HepG2 (cell line): ENCODE results near the gene COLGALT1. TPM values are rescaled to one million over a fixed set of nuclear protein-coding genes. Genes with fewer than 3 reads are reported as not detected.

Source experiments
- ATAC-seq: fragments of 200-7000 bp; cut with Tn5 transposase; 3 replicates; pipeline ENCODE4 v1.9.1; 2020; ENCODE audit warnings: mild to moderate bottlenecking, moderate library complexity
- BruUV-seq: library from RNA; stranded (reverse); fragments of 400-500 nt; replicated peaks from 2 replicates; lab custom pipeline; 2021; lab: Mats Ljungman, UMichigan
- CTCF ChIA-PET: fragments of 300-600 bp; formaldehyde crosslinking; extraction: SDS; loops from one replicate; lab custom pipeline; 2021; ENCODE audit warnings: low total read pairs, inconsistent platforms, low intra/inter-chr PET ratio; lab: Yijun Ruan, JAX
- POLR2A ChIA-PET: fragments of 350-600 bp; sonication (Branson Sonifier 250); formaldehyde crosslinking; loops from one replicate; lab custom pipeline; 2020; ENCODE audit warnings: antibody characterized with exemption, inconsistent platforms; lab: Yijun Ruan, JAX
- DNase-seq: peaks from one replicate; pipeline ENCODE4 v3.0.0-alpha.2; 2015; ENCODE audit warnings: low spot score
- FAIRE-seq: peaks from 3 replicates; lab custom pipeline; 2011; peaks lifted over from hg19 to GRCh38; lab: Jason Lieb, UNC
- H2AFZ ChIP-seq: one replicate; pipeline ENCODE4 v1.6.1; 2011; ENCODE audit warnings: low read length, inconsistent platforms
- H3K27ac ChIP-seq: fragments of 300-600 bp; 3 replicates; pipeline ENCODE4 v1.8.0; 2011; ENCODE audit warnings: mixed run types, mild to moderate bottlenecking, mixed read lengths, low read length, inconsistent platforms; ENCODE audit not compliant: insufficient read depth; ENCODE audit errors: extremely low read length
- H3K27me3 ChIP-seq, 2 experiments: fragments of 200-600 bp in 1 of 2; 2 replicates in 1 of 2; 3 replicates in 1 of 2; pipeline versions ENCODE4 v1.6.0 to v1.8.0; 2011; ENCODE audit warnings: low read length in 2 of 2, mild to moderate bottlenecking in 2 of 2, moderate library complexity in 2 of 2, inconsistent platforms in 1 of 2; ENCODE audit not compliant: insufficient read depth in 2 of 2, control insufficient read depth in 1 of 2
- H3K36me3 ChIP-seq, 2 experiments: fragments of 200-600 bp in 1 of 2; replicated peaks in 1 of 2; 2 replicates in 1 of 2; 3 replicates in 1 of 2; pipeline versions ENCODE4 v1.5.1 to v1.8.0; 2011; ENCODE audit warnings: low read length in 2 of 2, inconsistent platforms in 1 of 2; ENCODE audit not compliant: insufficient read depth in 2 of 2, control insufficient read depth in 1 of 2
- H3K4me1 ChIP-seq: 2 replicates; pipeline ENCODE4 v1.5.1; 2012; ENCODE audit warnings: low read length, inconsistent platforms; ENCODE audit not compliant: insufficient read depth
- H3K4me2 ChIP-seq: 2 replicates; pipeline ENCODE4 v1.6.0; 2011; ENCODE audit warnings: low read depth, low read length, inconsistent platforms
- H3K4me3 ChIP-seq, 3 experiments: fragments of 200-600 bp in 1 of 3; sonication (generic), shearing (Covaris generic) in 1 of 3; replicated peaks in 1 of 3; 2 replicates each; pipeline ENCODE4 v1.5.1; 2011 to 2016; ENCODE audit warnings: low read length in 3 of 3, inconsistent platforms in 2 of 3, low read depth in 2 of 3, mild to moderate bottlenecking in 2 of 3, control low read depth in 1 of 3, mixed read lengths in 1 of 3; ENCODE audit not compliant: insufficient read depth in 1 of 3
- H3K79me2 ChIP-seq: one replicate; pipeline ENCODE4 v1.6.1; 2011; ENCODE audit warnings: low read length, inconsistent platforms; ENCODE audit not compliant: insufficient read depth
- H3K9ac ChIP-seq: 2 replicates; pipeline ENCODE4 v1.6.0; 2011; ENCODE audit warnings: mild to moderate bottlenecking, low read depth, low read length, inconsistent platforms; ENCODE audit not compliant: insufficient read depth
- H3K9me3 ChIP-seq: 2 replicates; pipeline ENCODE4 v1.5.1; 2012; ENCODE audit warnings: mild to moderate bottlenecking, low read length
- H4K20me1 ChIP-seq: 2 replicates; pipeline ENCODE4 v1.6.0; 2011; ENCODE audit warnings: inconsistent platforms, mild to moderate bottlenecking, low read length, moderate library complexity; ENCODE audit not compliant: insufficient read depth
- HDAC6 ChIP-seq: fragments of 200-600 bp; sonication (generic); IDR thresholded peaks from 2 replicates; pipeline ENCODE4 v1.7.0; 2017; ENCODE audit warnings: mild to moderate bottlenecking, antibody characterized with exemption, low read length, low read depth
- KDM6A ChIP-seq: IDR thresholded peaks from 2 replicates; pipeline ENCODE4 v1.6.1; 2016; ENCODE audit warnings: low read depth
- MTA3 ChIP-seq: sonication (generic); formaldehyde crosslinking; IDR thresholded peaks from 2 replicates; pipeline ENCODE4 v1.4.0; 2020; ENCODE audit warnings: missing genetic modification reagents
- PAX8 ChIP-seq: sonication (generic); formaldehyde crosslinking; IDR thresholded peaks from 2 replicates; pipeline ENCODE4 v1.8.0; 2022; ENCODE audit warnings: mild to moderate bottlenecking, missing genetic modification reagents, borderline replicate concordance
- SNRNP70 ChIP-seq: fragments of 200-400 bp; formaldehyde crosslinking; IDR thresholded peaks from 2 replicates; pipeline ENCODE4 v1.6.1; 2017; ENCODE audit warnings: mild to moderate bottlenecking, low read depth, low read length, moderate library complexity
- ZNF3 ChIP-seq: IDR thresholded peaks from 2 replicates; pipeline ENCODE4 v1.7.0; 2017; ENCODE audit warnings: inconsistent platforms
- ZNF552 ChIP-seq: sonication (generic); formaldehyde crosslinking; IDR thresholded peaks from 2 replicates; pipeline ENCODE4 v1.9.0; 2022; ENCODE audit warnings: missing genetic modification reagents, mild to moderate bottlenecking, borderline replicate concordance
- ZNF607 ChIP-seq: sonication (generic); formaldehyde crosslinking; IDR thresholded peaks from 2 replicates; pipeline ENCODE4 v1.5.1; 2020; ENCODE audit warnings: missing genetic modification reagents, mild to moderate bottlenecking, borderline replicate concordance
- WGBS: methylation state at CpG from one replicate; pipeline ENCODE4 v1.1.6; 2017; ENCODE audit warnings: low lambda C conversion rate; 5-methylcytosine and 5-hydroxymethylcytosine counted together
- in situ Hi-C: cut with HindIII; loops from 2 replicates; pipeline ENCODE4 v1.10.0; 2017; ENCODE audit warnings: low pct_unique_long_range_greater_than_20kb; ENCODE audit not compliant: extremely low pct_ligation_motif_present
- intact Hi-C: fragments of 100-400 bp; cut with micrococcal nuclease; formaldehyde crosslinking; loops from one replicate; pipeline ENCODE4 v1.10.0; 2022; ENCODE audit not compliant: unreplicated experiment
- polyA plus RNA-seq, 8 experiments: library from polyadenylated mRNA; depleted of rRNA in 3 of 8; stranded (reverse) in 7 of 8; unstranded in 1 of 8; fragments of >200 nt; fragmentation: Illumina TruSeq in 4 of 8; extraction: Trizol in 4 of 8; gene quantifications; 2 replicates each; pipeline versions ENCODE4 v1.2.1 to v1.2.3, GENCODE V29; 2011 to 2016; ENCODE audit warnings: low read depth in 4 of 8, missing spikeins in 1 of 8, mixed read lengths in 1 of 8; ENCODE audit not compliant: insufficient read depth in 1 of 8
- total RNA-seq, 5 experiments: library from RNA; depleted of rRNA; stranded (reverse); fragments of >200 nt; fragmentation: Illumina TruSeq; extraction: Trizol; gene quantifications; 2 replicates each; pipeline ENCODE4 v1.2.3, GENCODE V29; 2016; ENCODE audit warnings: low read depth in 1 of 5
- TF ChIP-seq, protein P1 (sequence below): sonication (generic); formaldehyde crosslinking; IDR thresholded peaks from 2 replicates; pipeline ENCODE4 v1.8.0; 2022; ENCODE audit warnings: missing genetic modification reagents, mild to moderate bottlenecking, moderate library complexity, borderline replicate concordance
- TF ChIP-seq, protein P2 (sequence below): IDR thresholded peaks from 2 replicates; pipeline ENCODE4 v1.6.1; 2016; ENCODE audit warnings: missing compliant biosample characterization, missing genetic modification reagents, borderline replicate concordance

Gene COLGALT1
- total and polyA plus RNA-seq, 2 of the 13 experiments (the other 11 are each of a cell fraction or from before 2014, with no cell fraction given), result 58.0 to 211 TPM

DNA sequence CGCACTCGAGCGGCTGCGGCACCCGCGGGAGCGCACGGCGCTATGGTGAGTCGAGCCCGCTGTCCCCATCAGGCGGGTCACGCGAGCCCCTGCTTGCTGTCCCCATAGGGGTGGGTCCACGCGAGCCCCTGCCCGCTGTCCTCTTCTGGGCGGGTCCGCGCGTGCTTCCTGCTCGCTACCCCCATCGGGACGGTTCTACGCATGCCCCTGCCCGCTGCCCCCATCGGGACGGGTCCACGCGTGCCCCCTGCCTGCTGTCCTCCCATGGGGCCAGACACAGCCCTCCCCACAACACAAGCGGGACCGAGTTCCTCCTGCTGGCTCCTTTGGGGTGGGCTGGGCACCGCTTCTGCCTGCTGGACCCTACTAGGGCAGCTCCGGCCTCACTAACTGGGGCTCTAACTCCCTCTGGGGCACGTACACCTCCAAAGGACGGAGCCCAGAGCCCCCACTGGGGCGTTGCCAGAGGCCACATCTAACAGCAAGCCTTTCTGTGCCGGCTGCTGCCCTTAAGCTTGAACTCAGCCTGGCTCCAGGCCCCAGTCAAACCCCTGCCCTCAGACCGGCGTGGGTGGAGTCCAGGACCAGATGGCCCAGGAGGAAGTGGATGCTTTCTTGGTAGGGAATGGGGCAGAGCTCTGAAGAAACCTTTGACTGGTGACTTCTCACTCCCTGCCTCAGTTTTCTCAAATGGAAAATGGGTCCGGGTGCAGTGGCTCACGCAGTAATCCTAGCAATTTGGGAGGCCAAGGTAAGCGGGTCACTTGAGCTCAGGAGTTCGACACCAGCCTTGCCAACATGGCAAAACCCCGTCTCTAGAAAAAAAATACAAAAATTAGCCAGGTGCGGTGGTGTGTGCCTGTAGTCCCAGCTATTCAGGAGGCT, 722 bp downstream of the COLGALT1 start (continued):
- TF ChIP-seq, protein P1, sequence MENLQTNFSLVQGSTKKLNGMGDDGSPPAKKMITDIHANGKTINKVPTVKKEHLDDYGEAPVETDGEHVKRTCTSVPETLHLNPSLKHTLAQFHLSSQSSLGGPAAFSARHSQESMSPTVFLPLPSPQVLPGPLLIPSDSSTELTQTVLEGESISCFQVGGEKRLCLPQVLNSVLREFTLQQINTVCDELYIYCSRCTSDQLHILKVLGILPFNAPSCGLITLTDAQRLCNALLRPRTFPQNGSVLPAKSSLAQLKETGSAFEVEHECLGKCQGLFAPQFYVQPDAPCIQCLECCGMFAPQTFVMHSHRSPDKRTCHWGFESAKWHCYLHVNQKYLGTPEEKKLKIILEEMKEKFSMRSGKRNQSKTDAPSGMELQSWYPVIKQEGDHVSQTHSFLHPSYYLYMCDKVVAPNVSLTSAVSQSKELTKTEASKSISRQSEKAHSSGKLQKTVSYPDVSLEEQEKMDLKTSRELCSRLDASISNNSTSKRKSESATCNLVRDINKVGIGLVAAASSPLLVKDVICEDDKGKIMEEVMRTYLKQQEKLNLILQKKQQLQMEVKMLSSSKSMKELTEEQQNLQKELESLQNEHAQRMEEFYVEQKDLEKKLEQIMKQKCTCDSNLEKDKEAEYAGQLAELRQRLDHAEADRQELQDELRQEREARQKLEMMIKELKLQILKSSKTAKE, result no peak
- TF ChIP-seq MTA3 (CRISPR knock-in tag) (no peak), HDAC6 (no peak), KDM6A (CRISPR knock-in tag) (no peak), ZNF552 (CRISPR knock-in tag) (no peak), PAX8 (no peak)
- TF ChIP-seq, protein P2, sequence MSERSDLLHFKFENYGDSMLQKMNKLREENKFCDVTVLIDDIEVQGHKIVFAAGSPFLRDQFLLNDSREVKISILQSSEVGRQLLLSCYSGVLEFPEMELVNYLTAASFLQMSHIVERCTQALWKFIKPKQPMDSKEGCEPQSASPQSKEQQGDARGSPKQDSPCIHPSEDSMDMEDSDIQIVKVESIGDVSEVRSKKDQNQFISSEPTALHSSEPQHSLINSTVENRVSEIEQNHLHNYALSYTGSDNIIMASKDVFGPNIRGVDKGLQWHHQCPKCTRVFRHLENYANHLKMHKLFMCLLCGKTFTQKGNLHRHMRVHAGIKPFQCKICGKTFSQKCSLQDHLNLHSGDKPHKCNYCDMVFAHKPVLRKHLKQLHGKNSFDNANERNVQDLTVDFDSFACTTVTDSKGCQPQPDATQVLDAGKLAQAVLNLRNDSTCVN, result no peak; the same call in 1 of the 2 replicates
- TF ChIP-seq, all 625 proteins: peak for 105

DNA sequence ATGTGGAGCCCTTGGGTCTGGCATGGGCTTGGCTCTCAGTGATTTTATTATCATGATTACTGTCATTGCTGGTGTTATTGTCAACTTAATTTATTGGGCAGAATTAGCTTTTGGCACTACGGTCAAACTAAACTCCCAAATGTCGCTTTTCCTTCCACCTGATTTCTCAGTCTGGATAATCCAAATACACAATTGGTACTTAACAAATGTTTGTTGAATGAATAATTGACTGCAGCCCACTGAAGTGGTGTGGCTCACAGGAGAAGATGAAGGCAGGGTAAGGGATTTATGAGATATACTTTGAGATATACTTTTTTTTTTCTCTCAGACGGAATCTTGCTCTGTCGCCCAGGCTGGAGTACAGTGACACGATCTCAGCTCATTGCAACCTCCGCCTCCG, 1.5 kb downstream of the COLGALT1 start:
- TF ChIP-seq SNRNP70 (no peak), ZNF607 (no peak), ZNF3 (CRISPR knock-in tag) (peak; percentile 84)
- TSS peak; percentile 79 for BruUV-seq
- no peak for ATAC-seq
- Histone ChIP-seq H3K9me3 (no peaks in the 10 kb centered on the region), H3K4me2 (peak overlapping the region; percentile 81), H3K4me1 (peaks cover 25% of the 10 kb centered on the region), H4K20me1 (no peaks in the 10 kb centered on the region), H2AFZ (no peak overlapping the region), H3K79me2 (peaks cover 15% of the 10 kb centered on the region), H3K4me3 (no peak overlapping the region), H3K27me3 (no peaks in the 10 kb centered on the region), H3K36me3 (peaks cover 12 to 22% of the 10 kb centered on the region in 2 experiments), H3K27ac (no peak overlapping the region), H3K9ac (no peak overlapping the region; the same call in 1 of the 2 replicates)
- no peak for FAIRE-seq
- DNase-seq, result no peak
- intact Hi-C loops (no loop called here), in situ Hi-C loops (no loop called here)
- POLR2A ChIA-PET, result interaction anchor here (0.9 to 1.6 kb wide), 2 partner anchors 17 to 302 kb away, joined by 3 read pairs; partner anchors contain the start of gene RPL18A
- 93% methylated on average over 7 of the region's 7 CpGs for WGBS
- CTCF ChIA-PET, result no interaction called here
